Ecto neural progenitor cell (in vitro differentiated cells): ENCODE measurements around the gene KIF20A.
"Not testable (repeated sequence)": the region's sequence is repeated elsewhere in the genome, so short reads cannot be mapped to it uniquely, and the experiment has no call there.

ENCODE experiments used
- DNase-seq: peaks from one replicate; pipeline ENCODE4 v3.0.0-alpha.2; 2018; ENCODE audit warnings: low spot score

KIF20A gene

GRCh38 chr5:138178516-138179276, at the start of gene KIF20A, which contains the start of gene BRD8:
Gene KIF20A (plus strand): TSS chr5:138179112. CDS start chr5:138179681, 569 bp downstream.
Gene BRD8 (minus strand): TSS chr5:138178630. CDS start chr5:138178614, 16 bp downstream.
- DNase-seq = peak; percentile 95

GRCh38 chr5:138129347-138129746, 49.6 kb upstream of the KIF20A start:
- no peak for DNase-seq

DNA sequence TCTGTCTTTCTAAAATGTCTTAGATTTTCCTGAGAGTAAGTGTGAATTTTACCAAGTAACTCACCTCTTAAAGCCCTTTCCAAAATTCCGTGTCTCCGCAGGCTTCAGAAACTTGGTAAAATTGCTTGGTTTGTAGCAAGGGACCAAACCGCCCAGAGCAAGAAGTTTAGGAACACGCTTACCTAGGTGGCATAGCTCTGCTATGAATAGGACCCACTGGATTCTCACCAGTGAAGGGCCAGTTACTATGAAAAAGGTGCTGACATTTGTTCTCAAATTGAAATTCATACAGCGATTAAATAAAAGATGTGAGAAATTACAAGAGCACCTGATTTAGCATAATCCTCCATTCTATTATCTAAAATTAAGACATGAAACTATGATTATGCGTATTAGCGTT, 46.4 kb upstream of the KIF20A start:
- DNase-seq = no peak

GRCh38 chr5:138138949-138139780, 39.7 kb upstream of the KIF20A start, which contains the start of gene NME5:
Gene NME5 (minus strand): TSS chr5:138139428. CDS start chr5:138138780, 648 bp downstream.
- peak; percentile 80 for DNase-seq

DNA sequence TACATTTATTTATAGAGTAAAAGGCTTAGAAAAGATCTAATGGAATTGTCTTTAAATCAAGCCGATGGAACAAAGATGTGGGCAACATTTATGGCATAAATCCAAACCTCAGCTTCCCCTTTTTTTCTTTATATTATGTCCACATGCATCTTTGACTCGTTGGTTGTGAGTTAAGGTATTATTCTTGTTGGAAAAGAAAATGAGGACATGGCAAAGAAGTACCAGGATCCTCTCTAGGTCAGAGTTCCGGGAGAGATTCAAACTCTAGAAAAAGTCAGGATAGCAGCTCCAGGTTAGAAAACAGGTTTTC, 39.2 kb upstream of the KIF20A start:
- no peak for DNase-seq

DNA sequence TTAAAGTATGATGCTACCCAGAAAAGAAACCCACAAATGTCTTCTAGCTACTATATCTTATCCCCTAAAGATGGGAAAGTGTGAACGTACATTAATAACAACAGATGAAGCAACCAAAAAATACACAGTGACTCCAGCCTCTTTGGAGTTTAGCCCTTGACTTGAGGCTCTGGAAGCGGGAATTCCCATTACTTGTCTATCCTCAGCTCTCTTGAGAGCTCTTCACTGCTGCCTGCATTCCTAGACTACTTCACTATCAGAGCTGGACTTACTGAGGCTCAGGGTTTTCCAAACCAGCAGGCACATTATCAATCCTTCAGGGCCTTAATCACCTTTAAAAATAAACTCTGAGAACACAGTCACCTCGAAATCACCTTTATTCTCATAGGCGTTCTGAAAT, 38.6 kb upstream of the KIF20A start:
- DNase-seq = no peak

GRCh38 chr5:138141734-138142133, 37.2 kb upstream of the KIF20A start:
- DNase-seq = no peak

- DNase-seq = not testable (repeated sequence)
Measured at GRCh38 chr5:138143578-138143977, 35.3 kb upstream of the KIF20A start.

GRCh38 chr5:138148811-138149210, 30.1 kb upstream of the KIF20A start:
- no peak for DNase-seq

DNA sequence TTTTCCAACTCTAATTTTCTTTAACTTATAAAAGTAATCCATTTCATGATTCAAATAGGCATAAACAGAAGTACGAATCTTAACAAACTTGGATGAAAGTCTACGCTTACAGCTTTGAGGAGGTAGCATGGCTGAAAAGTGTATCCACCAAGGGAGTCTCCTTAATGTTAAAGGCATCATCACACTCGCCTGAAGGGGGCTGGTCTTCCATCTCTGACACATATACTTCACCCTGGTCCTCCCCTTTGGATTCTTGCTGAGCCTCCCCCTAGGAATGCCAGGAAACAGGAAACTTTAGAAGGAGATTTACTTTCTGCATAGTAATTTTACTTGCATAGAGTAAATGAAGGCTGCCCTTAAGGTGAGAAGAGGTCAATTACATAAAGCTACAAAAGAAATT, 29.4 kb upstream of the KIF20A start:
- no peak for DNase-seq

DNA sequence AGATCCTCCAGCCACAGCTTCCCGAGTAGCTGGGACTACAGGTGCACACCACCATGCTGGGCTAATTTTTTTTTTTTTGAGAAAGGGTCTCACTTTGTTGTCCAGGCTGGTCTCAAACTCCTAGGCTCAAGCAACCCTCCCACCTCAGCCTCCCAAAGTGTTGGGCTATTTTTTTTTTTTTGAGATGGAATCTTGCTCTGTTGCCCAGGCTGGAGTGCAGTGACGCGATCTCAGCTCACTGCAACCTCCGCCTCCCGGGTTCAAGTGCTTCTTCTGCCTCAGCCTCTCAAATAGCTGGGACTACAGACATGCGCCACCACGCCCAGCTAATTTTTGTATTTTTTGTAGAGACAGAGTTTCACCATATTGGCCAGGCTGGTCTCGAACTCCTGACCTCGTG, 22.9 kb upstream of the KIF20A start:
- not testable (repeated sequence) for DNase-seq

GRCh38 chr5:138157626-138158025, 21.3 kb upstream of the KIF20A start:
- DNase-seq = no peak

- no peak for DNase-seq
Measured at GRCh38 chr5:138159666-138160065, 19.2 kb upstream of the KIF20A start.

- DNase-seq = no peak
Measured at GRCh38 chr5:138160706-138161105, 18.2 kb upstream of the KIF20A start.

DNA sequence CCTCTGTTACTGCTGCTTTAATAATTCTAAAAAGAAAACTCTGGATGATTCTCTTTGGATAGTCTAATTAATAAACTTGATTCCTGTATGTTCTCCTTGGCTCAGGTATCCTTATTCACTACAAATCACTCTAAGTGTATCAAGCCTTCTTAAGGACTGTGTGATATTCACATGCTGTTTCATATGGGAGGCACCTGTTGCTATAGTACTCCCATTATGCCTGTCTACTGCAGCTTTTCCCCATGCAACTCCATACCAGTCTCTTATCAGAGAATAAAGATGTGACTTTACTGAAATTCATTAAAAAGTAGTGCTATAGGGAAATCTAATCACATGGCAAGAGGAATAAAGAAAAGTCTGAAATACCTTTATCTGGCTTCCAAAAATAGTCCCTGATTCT, 15.2 kb upstream of the KIF20A start:
- no peak for DNase-seq

- DNase-seq = no peak
Measured at GRCh38 chr5:138169124-138169523, 9.8 kb upstream of the KIF20A start.

DNA sequence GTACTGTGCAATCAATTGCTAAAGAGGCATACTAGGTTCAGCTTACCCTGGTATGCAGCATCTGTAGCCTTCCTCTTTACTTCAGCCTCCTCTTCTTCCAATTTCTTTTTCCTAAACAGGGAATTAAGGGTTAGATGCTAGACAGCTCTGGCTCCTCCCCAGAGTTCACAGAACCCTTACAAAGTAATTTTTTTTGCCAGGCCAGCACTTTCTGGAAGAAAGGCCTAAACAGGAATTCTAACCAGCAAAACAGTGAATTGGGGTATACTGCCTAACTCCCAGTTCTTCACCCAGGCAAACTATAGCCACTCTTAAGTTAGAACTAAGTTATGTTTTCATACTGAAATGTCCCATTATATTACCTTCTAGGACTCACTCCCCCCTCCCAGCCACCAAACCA, 8.6 kb upstream of the KIF20A start:
- DNase-seq = no peak

DNA sequence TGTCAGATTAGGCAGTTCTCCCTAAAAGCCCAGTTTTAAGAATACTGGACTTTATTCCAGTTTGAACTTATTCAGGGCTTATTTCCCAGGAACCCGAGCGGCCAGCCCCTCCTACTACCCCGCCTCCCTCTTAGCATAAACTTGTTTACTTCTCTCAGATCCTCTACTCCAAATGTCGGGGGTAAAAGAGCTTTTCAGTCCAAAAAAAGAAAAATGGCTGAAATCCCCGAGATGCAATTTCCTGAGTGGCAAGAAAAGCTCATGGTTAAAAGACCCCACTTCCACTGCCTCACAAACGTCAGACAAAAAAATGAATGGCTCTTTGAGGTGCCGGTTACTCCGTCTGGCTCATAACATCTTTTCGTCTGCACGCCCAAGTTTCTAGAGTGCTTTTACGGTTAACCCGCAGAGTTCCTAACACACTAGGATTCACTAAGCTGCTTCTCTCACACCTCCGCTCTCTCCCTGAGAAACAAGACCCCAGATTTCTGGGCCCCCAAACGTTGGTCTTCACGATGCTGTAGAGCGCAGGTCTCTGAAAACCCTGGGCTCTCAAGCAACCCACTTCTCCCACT, 884 bp upstream of the KIF20A start:
- DNase-seq = peak; percentile 43

GRCh38 chr5:138179277-138179857, 455 bp downstream of the KIF20A start:
- peak; percentile 49 for DNase-seq

GRCh38 chr5:138180183-138180782, 1.4 kb downstream of the KIF20A start:
- DNase-seq = no peak

DNA sequence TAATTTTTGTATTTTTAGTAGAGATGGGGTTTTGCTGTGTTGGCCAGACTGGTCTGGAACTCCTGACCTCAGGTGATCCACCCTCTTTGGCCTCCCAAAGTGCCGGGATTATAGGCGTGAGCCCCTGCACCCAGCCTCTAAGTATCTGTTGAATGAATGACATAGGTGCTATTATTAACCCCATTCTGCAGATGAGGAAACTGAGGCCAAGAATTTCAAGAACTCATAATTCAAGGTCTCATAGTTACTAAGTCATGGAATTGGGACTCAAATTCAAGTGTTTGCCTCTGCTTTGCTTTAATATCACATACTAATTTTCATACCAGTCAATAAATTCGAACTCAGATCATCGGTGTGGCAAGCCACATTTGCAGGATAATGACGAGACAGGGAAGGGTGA, 1.9 kb downstream of the KIF20A start:
- DNase-seq = no peak

DNA sequence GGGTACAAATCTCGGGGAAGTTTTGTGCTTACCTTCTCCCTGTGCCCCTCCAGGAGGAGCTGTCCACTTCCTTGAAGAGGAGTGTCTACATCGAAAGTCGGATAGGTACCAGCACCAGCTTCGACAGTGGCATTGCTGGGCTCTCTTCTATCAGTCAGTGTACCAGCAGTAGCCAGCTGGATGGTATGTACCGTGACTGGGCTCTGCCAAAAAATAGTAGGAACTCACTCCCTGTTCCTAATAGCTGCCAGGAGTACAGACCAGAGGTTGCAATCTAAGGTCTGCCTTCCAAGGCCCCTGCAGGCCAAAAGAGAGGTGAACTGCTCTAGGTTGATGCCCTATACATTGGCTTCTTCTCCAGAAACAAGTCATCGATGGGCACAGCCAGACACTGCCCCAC, 3.9 kb downstream of the KIF20A start:
- no peak for DNase-seq
